NCI-H2196 (cell line): ENCODE data around the gene KAT7.
A peak's percentile ranks its signal among the peaks of the same experiment; 100 is the strongest.

Experiments used
- DNase-seq: peaks from one replicate; lab custom pipeline; 2025; ENCODE audit not compliant: unreplicated experiment; lab: John Stamatoyannopoulos, UW

Gene KAT7

GRCh38 chr17:49866882-49867413, 78.5 kb downstream of the KAT7 start:
- no peak for DNase-seq

- DNase-seq, result no peak
Measured at GRCh38 chr17:49869038-49869374, 80.5 kb downstream of the KAT7 start.

- no peak for DNase-seq
Measured at GRCh38 chr17:49870298-49870697, 81.8 kb downstream of the KAT7 start.

- no peak for DNase-seq
Measured at GRCh38 chr17:49871211-49871610, 82.7 kb downstream of the KAT7 start.

GRCh38 chr17:49872754-49873377, 84.4 kb downstream of the KAT7 start:
- DNase-seq, result no peak

- DNase-seq, result peak; percentile 60
Measured at GRCh38 chr17:49873466-49873865, 85.0 kb downstream of the KAT7 start.

- no peak for DNase-seq
Measured at GRCh38 chr17:49873926-49874325, 85.4 kb downstream of the KAT7 start.

- DNase-seq, result no peak
Measured at GRCh38 chr17:49874911-49875310, 86.4 kb downstream of the KAT7 start.

- no peak for DNase-seq
Measured at GRCh38 chr17:49875685-49876084, 87.2 kb downstream of the KAT7 start.

- no peak for DNase-seq
Measured at GRCh38 chr17:49878931-49879904, 90.7 kb downstream of the KAT7 start.

- DNase-seq, result peak; percentile 71
Measured at GRCh38 chr17:49880291-49881053, 92.0 kb downstream of the KAT7 start.

GRCh38 chr17:49881054-49881402, 92.5 kb downstream of the KAT7 start:
- no peak for DNase-seq

- DNase-seq, result no peak
Measured at GRCh38 chr17:49882434-49882833, 94.0 kb downstream of the KAT7 start.
